GM18520 (cell line): ENCODE measurements around the gene RNF167.

Source experiments
- ATAC-seq: cut with Tn5 transposase; IDR thresholded peaks from one replicate; pipeline ENCODE4 v1.9.1; 2021; ENCODE audit not compliant: unreplicated experiment

Gene RNF167

DNA sequence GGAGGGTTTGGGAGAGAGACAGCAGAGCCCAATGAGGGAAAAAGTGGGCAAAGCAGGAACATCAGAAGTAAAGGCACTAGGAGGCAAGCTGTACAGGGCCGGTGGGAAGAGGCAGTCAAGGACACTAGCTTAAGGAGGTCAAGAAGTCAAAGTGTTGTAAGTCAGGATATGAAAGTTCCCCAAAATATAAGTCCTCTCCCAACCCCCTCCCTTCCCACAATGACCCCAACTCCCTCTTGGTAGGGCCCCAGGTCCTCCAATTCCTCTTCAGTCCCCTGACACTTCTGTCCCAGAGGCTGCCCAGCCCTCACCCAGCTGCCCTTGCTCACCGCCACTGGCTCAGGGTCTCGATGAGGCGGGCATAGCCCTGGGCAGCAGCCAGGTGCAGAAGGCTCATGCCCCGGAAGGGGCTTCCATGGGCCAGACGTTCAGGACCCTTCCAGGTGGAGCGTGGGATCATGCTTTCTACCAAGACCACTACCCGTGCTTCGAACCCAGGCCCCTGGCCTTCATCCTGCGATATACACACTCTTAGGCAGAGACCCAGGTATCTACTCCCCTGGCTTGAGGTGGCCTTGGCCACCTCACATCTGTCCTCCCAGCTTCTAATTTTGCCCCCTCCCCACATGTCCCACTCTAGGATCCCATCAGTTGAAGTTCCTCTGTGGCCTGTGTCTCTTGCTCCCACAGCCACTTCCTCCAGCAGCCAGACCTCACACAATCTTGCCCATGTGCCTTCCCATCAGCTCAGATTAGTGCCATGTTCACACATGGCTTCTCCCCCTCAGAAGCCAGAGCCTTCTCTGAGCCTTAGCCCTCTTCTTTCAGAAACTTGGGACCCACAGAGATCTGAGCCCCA, 33.4 kb downstream of the RNF167 start:
- ATAC-seq, result no peak

GRCh38 chr17:4974115-4974670, 34.1 kb downstream of the RNF167 start:
- ATAC-seq, result no peak

- no peak for ATAC-seq
Observed at GRCh38 chr17:4978726-4979125, 38.7 kb downstream of the RNF167 start.

- ATAC-seq, result no peak
Observed at GRCh38 chr17:4980644-4981216, 40.7 kb downstream of the RNF167 start.

DNA sequence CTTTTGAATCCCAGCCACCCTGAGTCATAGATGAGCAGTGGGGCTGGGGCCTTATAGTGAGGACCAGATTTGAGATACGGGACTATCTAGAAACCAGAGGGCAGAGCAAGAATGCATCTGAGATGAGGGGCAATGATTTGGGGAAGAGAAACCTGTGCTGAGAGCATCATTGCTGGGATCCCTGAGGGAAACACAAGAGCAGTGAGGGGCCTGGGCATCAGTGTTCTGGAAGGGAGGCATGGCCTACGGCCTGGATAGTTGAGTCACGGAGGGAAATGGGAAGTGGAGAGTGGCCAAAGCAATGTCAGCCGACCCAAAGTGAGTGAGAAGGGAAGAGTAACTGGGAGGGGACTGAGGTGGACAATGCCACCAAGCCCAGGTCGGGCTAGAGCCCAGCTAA, 42.2 kb downstream of the RNF167 start:
- ATAC-seq, result no peak

DNA sequence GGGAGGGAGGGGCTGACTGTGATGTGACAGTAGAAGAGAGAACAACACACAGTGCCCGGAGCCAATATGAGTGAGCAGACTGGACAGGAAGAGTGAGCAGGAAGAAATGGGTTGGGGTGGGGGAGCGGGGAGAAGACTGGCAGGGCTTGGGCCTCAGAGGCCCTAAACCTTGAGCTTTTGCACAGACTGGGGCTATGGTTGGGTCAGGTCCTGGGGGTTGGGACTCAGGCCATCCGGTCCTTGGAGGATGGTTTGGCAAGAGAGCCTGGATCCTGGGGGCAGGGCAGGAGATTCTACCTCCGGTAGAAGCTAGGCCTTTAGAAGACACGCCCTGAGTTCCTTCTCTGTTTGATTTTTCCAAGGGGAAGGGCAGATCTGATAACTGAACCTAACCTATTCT, 46.3 kb downstream of the RNF167 start:
- ATAC-seq, result no peak

DNA sequence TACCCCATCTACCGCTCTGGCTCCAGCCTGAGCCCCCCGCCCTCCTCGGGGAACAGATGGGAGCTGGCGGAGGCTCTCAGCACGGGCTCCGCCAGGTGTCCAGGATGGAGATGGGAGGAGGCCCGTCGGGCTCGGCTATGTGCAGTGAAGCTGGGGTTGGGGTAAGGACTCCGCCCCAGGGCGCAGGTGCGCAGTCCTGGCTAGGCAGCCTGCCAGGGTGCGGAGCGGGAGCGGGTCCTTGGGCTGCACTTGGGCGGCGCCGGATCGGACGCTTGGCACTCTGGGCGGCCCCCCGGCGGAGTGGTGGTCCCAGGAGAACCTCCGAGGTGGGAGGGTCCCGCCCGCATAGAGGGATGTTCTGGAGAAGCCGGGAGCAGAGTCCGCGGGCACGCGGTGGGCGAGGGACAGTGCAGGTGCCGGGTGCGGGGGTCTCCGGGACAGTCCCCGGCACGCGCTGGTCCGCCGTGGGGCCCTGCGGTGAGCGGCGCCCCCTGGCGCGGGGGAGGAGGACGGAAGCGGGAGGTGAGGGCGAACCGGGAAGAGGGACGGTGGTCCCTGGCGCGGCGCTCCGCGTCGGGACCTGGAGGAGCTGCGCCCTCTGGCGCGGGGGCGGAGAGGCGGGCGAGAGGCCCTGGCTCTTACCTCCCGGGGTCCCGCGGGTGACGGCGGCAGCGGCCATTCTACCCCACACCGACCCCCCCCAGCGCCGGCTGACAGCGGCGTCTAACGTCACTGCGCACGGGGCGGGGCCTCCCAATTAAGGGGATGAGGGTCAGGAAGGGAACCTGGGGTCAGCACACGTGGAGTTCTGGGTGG, 47.1 kb downstream of the RNF167 start, which contains the start of gene CAMTA2:
CAMTA2 (minus strand) TSS at position 725 of the 816 bp plus-strand sequence. CDS start 1,453 bp downstream, outside the sequence.
- peak; percentile 57 for ATAC-seq

- ATAC-seq, result no peak
Observed at GRCh38 chr17:4987767-4988567, 47.9 kb downstream of the RNF167 start.

DNA sequence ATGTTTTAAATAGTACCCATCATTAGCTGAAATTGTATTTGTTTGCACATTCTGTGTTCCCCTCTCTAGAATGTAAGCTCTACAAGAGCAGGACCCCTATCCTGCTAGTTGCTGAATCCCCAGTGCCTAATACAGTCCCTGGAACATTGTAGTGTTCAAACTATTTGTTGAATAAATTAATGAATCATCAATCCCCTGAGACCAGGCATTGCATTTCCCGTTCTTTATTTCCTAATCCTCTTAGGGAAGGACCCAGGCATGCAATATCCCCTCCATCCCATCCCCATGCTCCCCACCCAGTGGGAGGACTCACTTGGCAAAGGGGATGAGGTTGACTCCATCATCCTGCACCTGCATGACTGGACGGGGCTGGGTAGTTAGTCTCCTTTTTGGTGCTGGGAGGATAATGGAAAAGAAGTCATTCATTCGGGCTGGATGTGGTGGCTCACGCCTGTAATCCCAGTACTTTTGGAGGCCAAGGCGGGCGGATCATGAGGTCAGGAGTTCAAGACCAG, 54.1 kb downstream of the RNF167 start:
- ATAC-seq, result no peak
